ENCODE measurements around the gene RNF167.

DNA sequence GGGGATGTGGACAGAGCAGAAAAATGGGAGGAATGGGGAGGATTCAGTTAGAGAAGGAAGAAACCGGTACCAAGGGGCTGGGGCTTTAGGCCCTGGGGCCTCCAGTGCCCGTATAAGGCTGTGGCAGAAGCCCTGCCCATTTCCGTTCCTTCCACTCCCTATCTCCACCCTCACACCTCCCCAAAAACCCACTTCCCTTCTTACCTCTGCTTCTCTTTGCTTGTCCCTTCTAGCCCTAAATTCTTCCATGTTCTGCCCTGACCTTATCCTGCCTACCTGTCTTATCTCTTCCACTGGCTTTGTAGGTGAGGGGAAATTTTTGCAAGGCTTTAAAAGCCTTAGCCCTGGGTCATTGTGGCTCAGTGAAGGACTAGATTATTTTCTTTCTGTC lies 4.1 kb downstream of the RNF167 start:
- TF ChIP-seq CTCF (IDR thresholded peaks at IDR 0.05; ENCODE audit: extremely low read depth in 1 of 2, insufficient read depth in 1 of 2, low read depth in 1 of 2, low read length in 2 of 2) (no peak), POLR2A (IDR thresholded peaks at IDR 0.05; ENCODE audit: low read depth, low read length) (no peak), POLR2AphosphoS5 (IDR thresholded peaks at IDR 0.05; ENCODE audit: insufficient read depth, low read depth, low read length) (no peak)

Data from endothelial cell of umbilical vein (primary cell).